Measurements from ENCODE around the gene SLC2A1. TPM values are rescaled to one million over a fixed set of nuclear protein-coding genes. Genes with fewer than 3 reads are reported as not detected.

Gene SLC2A1
- total RNA-seq, 6 experiments from 2014 or later = 89.7 to 174 (median 105) TPM

DNA sequence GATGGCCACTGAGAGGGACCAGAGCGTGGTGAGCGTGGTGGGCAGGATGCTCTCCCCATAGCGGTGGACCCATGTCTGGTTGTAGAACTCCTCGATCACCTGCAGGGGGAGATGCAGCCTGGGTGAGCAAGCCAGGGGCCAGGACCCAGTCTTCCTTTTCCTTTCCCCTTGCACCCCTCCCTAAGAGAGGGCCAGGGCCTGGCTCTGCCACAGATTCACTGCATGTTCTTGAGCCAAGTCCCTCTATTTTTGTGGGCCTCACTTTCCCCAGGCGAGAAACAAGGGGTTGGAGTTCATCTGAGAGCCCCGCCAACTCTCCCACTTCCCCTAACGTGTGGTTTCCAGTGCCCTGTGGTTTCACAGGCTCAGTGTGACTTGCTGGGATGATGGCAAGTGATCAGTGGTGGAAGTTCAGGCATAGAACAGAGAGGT, 27.5 kb downstream of the SLC2A1 start:
- Mint-ChIP-seq H3K27me3 (ENCODE audit: insufficient read depth) (peaks cover 7% of the 10 kb centered on the region), H3K9me3 (no peaks in the 10 kb centered on the region), H3K4me1 (ENCODE audit: low read depth) (peaks cover 34% of the 10 kb centered on the region), H3K4me3 (no peak overlapping the region), H3K36me3 (ENCODE audit: low read depth) (peaks cover 39% of the 10 kb centered on the region), H3K27ac (peak overlapping the region; percentile 36; the same call in 1 of the 2 replicates)
- TF ChIP-seq, protein P1, sequence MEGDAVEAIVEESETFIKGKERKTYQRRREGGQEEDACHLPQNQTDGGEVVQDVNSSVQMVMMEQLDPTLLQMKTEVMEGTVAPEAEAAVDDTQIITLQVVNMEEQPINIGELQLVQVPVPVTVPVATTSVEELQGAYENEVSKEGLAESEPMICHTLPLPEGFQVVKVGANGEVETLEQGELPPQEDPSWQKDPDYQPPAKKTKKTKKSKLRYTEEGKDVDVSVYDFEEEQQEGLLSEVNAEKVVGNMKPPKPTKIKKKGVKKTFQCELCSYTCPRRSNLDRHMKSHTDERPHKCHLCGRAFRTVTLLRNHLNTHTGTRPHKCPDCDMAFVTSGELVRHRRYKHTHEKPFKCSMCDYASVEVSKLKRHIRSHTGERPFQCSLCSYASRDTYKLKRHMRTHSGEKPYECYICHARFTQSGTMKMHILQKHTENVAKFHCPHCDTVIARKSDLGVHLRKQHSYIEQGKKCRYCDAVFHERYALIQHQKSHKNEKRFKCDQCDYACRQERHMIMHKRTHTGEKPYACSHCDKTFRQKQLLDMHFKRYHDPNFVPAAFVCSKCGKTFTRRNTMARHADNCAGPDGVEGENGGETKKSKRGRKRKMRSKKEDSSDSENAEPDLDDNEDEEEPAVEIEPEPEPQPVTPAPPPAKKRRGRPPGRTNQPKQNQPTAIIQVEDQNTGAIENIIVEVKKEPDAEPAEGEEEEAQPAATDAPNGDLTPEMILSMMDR (IDR thresholded peaks at IDR 0.05) = peak; percentile 77
- peak; percentile 20 for DNase-seq

DNA sequence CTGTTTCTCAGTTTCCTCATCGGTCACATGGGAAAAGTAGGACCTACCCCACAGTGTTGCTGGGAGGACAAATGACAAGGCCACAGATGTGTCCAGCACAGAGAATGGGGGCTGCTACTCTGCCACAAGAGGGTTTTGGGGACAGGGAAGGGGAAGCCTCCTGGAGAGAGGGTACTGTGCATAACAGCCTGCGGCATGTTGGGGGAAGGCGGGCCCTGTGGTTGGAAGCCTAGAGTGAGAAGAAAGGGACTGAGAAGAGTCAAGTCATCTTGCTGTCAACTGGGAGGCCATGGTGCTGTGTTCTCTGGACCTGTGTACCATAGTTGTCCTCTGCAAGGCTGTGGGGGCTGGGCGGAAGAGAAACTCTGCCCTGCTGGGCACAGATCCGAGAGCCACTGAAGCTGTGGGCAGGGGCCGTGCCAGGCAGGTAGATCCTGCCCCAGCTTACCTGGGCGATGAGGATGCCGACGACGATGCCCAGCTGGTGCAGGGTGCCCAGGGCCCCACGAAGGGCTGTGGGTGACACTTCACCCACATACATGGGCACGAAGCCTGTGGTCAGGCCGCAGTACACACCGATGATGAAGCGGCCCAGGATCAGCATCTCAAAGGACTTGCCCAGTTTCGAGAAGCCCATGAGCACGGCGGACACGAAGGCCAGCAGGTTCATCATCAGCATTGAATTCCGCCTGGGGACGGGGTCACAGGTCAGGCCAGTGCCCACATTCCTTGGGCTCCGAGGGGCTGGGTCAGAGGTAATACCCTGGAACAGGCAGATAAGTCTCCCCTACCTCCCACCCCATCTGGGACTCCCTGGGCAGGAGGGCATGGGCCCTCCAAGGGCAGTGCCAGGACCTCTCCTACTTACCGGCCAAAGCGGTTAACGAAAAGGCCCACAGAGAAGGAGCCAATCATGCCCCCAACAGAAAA, 28.2 kb downstream of the SLC2A1 start:
- Mint-ChIP-seq H3K36me3 (ENCODE audit: low read depth) (peaks cover 43% of the 10 kb centered on the region), H3K27ac (peak overlapping the region; percentile 36; the same call in 1 of the 2 replicates), H3K4me3 (no peak overlapping the region)

DNA sequence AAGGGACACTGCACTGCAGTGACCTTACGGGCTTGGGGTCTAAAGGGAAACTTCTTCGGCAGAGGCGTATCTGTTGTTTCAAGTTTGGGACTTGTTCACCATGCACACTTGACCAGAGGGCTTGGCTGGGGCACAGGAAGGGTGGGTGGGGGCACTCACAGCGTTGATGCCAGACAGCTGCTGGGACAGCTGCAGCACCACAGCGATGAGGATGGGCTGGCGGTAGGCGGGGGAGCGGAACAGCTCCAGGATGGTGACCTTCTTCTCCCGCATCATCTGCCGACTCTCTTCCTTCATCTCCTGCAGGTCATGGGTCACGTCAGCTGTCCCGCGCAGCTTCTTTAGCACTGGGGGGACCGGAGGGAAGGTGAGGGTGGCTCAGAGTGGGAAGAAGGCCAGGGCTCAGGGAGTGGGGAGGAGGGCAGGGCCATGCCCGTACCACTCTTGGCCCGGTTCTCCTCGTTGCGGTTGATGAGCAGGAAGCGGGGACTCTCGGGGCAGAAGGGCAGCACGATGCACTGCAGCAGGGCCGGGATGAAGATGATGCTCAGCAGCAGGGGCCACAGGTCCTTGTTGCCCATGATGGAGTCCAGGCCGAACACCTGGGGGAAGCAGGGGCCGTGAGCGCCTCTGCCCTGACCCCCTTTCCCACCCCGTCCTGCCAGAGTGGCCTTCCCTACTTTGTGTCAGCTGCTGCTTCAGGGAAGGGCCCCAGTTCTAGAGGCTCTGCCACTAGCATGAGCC, 29.1 kb downstream of the SLC2A1 start:
- H3K9me3 Mint-ChIP-seq = no peaks in the 10 kb centered on the region
- peaks cover 7% of the 10 kb centered on the region for H3K27me3 Mint-ChIP-seq (ENCODE audit: insufficient read depth)
- TF ChIP-seq, protein P1 (IDR thresholded peaks at IDR 0.05) = no peak
- H3K4me1 Mint-ChIP-seq (ENCODE audit: low read depth) = peaks cover 42% of the 10 kb centered on the region
- H3K36me3 Mint-ChIP-seq (ENCODE audit: low read depth) = peaks cover 45% of the 10 kb centered on the region
- DNase-seq = no peak
- H3K27ac Mint-ChIP-seq = no peak overlapping the region
- H3K4me3 Mint-ChIP-seq = no peak overlapping the region

More for the DNA sequence above, 28.2 kb downstream of the SLC2A1 start:
- Mint-ChIP-seq H3K27me3 (ENCODE audit: insufficient read depth) (peaks cover 7% of the 10 kb centered on the region), H3K4me1 (ENCODE audit: low read depth) (peaks cover 36% of the 10 kb centered on the region), H3K9me3 (no peaks in the 10 kb centered on the region)
- no peak for DNase-seq
- TF ChIP-seq, protein P1 (IDR thresholded peaks at IDR 0.05) = no peak

DNA sequence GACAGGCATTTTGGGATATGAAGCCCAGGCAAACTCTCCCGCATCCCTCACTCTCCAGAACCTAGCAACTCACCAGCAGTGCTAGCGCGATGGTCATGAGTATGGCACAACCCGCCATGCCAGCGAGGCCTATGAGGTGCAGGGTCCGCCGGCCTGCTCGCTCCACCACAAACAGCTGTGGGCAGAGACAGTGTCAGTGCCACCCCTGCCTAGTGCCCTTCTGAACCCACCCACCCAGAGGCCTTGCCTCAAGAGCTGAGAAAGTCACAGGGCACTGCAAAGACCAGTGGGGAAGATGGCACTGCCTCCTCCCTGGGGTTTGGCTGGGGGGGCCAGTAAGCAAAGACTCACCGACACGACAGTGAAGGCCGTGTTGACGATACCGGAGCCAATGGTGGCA, 29.8 kb downstream of the SLC2A1 start:
- H3K4me3 Mint-ChIP-seq = no peak overlapping the region
- peaks cover 40% of the 10 kb centered on the region for H3K36me3 Mint-ChIP-seq (ENCODE audit: low read depth)
- H3K4me1 Mint-ChIP-seq (ENCODE audit: low read depth) = peaks cover 45% of the 10 kb centered on the region
- no peak overlapping the region for H3K27ac Mint-ChIP-seq
- TF ChIP-seq, protein P1 (IDR thresholded peaks at IDR 0.05) = no peak
- no peaks in the 10 kb centered on the region for H3K9me3 Mint-ChIP-seq
- peaks cover 11% of the 10 kb centered on the region for H3K27me3 Mint-ChIP-seq (ENCODE audit: insufficient read depth)
- no peak for DNase-seq

DNA sequence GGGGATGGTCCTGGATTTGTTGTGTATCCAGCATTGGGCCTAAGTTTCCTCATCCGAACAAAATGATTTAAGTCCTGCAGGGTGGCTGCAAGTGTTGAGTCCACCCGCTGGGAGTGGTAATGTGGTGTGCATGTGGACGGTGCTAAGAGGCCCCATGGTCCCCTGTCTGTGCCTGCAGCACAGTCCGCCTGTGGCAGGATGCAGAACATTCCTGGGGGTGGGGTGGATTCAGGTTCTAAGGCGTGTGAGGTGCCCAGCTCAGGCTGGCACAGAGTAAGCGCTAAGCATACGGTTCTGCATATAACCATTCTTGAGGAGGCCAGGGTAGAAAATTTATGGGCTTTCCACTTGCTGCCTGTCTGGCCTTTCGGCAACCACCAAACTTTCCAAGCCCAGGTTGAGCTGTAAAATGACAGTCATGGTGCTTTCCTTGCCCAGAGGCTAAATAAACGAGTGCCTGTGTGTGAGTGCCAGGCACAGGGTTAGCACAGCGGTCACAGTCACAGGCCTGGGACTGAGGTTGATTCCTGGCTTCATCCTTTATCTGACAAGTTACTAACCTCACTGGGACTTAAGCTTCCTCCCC, 30.7 kb downstream of the SLC2A1 start:
- H3K4me3 Mint-ChIP-seq = no peak overlapping the region
- H3K27ac Mint-ChIP-seq = no peak overlapping the region
- TF ChIP-seq, protein P1 (IDR thresholded peaks at IDR 0.05) = no peak
- H3K36me3 Mint-ChIP-seq (ENCODE audit: low read depth) = peaks cover 40% of the 10 kb centered on the region
- peaks cover 45% of the 10 kb centered on the region for H3K4me1 Mint-ChIP-seq (ENCODE audit: low read depth)
- no peaks in the 10 kb centered on the region for H3K9me3 Mint-ChIP-seq
- DNase-seq = no peak
- H3K27me3 Mint-ChIP-seq (ENCODE audit: insufficient read depth) = peaks cover 11% of the 10 kb centered on the region

Data from HFFc6 (cell line).